GM19395 (cell line): ENCODE measurements around the gene EIF4H.
"Not testable (repeated sequence)": the region's sequence is repeated elsewhere in the genome, so short reads cannot be mapped to it uniquely, and the experiment has no call there.

Experiments
- ATAC-seq: cut with Tn5 transposase; IDR thresholded peaks from one replicate; pipeline ENCODE4 v1.9.1; 2021; ENCODE audit warnings: mild to moderate bottlenecking, moderate library complexity; ENCODE audit not compliant: unreplicated experiment

EIF4H gene

DNA sequence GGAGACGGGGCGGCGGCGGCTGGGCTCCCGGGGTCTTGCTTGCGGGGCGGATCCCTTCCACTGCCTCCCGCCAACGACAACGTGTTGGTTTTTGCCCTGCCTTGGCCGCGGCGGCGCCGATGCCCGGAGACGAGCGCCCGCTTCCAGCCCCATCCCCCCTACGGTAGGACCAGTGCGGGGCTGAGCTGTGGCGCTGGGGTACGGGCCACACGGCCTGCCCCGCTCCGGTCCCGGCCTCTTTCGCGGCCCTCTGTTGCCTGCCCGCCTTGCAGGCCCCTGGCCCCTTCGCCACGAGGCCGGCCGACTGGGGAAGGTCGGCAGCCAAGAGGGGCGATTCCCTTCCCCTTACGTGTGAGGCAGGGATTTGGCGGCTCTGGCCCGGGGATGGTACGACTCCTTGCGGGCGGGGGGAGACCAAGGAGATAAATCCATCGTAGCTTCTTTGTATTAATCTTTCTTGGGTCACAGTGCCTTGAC, 488 bp downstream of the EIF4H start:
- ATAC-seq = peak; percentile 34

DNA sequence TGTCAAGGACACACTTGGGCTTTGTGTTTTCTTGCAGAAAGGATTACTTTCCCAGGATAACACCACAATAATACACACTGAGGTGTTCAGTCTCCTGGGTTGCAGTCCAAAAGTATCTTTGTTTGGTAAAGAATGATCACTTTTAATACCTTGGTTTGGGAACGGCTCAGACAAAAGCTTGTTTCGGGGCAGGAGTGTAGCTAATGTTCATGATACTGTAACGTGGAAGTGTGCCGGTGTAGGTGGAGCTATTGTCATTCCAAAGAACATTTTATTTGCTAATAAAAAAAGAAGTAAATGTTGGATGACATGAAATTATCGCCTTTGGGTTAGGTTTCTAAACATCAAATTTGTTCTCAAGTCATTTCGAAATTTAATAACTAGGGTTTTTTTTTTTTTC, 1.2 kb downstream of the EIF4H start:
- no peak for ATAC-seq

DNA sequence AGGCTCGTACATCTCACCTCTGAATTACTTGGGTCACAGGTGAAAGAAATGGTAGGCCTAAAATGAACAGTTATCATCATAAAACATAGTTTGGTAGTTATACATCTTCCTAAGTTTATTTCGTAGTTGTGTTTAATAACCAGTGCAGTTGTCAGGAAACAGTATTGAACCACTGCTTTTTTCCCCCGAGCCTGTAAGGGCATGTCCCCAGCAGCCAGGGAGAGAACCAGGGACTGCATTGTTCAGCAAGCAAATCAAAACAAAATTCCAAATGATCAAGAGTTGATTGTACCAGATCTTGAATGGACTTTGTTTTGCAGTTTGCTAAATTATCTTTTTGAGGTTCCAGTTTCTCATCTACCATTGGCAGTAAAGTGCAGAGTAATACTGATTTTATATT, 2.4 kb downstream of the EIF4H start:
- no peak for ATAC-seq

DNA sequence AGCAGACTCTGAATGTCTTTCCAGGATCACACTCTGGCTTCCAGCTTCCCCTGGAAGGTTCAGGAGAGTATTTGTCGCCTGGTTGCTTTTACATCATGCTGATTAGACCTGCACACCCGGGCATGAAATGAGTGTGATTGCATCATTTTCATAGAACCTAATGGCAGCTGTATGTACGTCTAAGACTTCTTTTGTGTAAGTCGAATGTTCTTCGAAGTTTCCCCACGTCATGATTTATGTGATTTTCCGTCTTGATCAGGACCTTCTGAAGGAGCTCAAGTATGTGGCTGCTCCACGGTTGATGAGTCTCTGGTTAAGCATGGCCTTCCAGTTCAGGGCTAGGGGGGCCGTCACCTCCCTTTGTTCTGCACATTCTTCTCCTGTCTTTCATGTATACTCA, 4.5 kb downstream of the EIF4H start:
- no peak for ATAC-seq

DNA sequence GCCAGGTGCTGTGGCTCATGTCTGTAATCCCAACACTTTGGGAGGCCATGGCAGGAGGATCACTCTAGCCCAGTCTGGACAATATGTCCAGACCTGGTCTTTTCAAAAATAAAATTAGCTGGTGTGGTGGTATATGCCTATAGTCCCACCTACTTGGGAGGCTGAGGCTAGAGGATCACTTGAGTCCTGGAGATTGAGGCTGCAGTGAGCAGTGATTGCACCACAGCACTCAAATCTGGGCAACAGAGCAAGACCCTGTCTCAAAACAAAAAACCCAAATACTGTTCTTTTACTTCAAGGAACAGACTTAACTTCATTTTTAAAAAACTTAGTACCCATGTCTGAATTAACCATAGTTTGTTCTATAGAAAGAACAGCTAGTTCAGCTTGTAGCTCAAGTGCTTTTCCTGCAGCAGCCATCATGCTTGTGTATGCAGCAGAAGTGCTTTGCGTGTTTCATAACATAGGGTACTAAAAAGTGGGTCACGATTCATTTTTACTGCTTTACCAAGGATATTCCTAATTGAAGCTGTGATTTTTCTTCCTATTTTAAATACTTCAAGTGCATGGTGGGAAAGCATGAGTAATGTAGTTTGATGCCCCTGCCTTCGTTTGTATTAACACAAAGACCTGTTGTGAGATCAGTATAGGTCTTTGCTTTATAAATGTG, 5.9 kb downstream of the EIF4H start:
- no peak for ATAC-seq

DNA sequence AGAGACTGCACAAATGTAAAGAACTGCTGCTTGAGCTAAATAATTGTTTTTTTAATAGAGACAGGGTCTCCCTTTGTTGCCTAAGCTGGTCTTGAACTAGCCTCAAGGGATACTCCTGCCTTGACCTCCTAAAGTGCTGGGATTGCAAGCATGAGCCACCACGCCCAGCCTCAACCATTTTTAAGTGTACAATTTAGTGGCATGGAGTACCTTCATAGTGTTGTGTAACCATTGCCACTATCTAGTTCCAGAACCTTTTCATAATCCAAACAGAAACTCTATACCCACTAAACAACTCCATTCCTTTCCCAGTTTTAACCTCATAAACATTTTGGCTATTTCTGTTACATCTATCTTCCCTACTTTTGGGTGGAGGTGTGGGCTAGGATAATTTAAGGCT, 6.7 kb downstream of the EIF4H start:
- no peak for ATAC-seq

DNA sequence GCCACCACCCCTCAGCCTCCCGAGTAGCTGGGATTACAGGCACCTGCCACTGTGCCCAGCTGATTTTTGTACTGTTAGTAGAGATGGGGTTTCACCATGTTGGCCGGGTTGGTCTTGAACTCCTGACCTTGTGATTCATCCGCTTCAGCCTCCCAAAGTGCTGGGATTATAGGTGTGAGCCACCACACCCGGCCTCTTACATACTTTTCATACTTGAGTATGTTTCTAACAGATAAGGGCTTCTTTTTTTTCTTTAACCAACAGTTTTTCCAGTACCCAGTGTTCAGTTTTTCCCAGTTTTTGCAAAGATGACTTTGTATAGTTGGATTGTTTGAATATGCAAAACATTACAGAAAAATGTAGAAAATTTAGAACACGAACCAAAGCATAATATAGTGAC, 7.7 kb downstream of the EIF4H start:
- no peak for ATAC-seq

DNA sequence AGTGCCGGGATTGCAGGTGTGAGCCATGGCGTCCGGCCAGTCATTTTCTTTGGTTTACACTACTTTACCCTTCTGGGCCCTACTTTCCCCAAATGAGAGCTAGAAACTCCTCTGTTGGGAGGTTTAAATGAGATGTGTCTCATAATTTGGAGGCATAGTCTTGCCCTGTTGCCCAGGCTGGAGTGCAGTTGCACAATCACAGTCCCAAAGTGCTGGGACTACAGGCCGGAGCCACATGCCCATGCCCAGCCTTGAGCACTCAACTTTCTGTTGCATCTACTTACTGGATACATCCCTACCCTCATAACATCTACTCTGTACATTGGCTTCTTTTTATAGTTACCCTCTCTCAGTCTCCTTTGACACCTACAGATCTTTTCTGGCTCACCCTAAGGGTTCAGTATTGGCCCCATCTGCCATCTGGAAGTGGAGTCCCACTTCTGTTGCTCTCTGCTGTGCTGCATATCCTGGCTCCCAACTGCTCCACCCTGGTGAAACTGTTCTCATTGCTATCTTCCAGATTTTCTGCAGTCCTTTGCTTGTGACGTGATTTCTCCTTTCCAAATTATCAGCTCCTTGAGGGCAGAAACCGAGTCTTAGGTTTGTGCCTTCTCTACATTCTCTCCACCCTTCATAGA, 8.4 kb downstream of the EIF4H start:
- no peak for ATAC-seq

DNA sequence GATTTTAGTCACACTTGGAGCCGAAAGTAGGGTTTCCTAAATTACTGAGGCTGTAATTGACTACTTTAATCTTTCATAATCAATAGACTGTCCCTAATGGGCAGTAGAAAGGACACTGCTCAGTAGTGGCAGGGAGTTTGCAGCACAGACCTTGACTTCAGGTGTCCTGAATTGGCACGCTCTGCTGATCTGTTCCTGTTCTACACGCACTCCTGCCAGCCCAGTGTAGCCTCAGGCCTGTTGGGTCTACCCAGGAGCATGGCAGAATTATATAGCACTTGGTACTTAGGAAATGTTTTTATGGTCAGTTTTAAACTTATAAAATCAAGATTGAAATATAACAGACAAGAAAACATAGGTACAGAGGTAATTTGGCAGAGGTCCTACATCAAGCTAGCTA, 9.0 kb downstream of the EIF4H start:
- ATAC-seq = no peak

DNA sequence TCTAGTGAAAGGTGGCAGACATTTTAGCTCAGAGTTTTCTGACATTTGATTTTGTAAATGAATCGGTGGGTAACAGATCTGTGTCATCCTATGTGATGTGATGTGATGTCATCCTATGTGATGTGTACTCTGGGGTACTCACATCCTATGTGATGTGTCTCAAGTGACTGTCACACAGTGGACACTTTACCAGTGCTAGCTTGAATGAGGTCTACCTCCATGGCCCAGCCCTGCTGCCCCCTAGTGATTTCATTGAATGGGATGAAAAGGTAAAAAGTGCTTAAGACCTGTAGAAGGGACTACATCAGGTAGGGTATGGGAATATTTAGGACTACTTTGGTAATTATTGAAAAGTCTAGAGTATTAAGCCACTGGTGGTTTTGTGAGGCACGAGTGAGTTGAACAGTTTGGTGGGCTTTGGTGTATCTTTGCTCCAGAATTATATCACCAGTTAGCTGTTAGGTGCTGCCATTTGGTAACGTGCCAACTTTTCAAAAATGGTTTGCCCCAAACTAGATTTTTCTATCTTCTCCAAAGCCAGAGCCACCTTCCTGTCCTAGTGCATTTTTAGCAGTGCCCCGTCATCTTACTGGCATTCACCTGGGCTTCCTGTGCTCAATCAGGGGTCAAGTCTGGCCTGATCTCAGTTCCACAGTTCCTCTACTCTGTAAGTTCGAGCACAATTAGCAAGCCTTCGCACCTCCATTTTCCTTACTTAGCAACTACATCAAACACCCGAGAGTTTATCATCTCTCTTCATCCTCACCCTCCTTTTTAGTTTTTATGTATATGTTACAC, 9.7 kb downstream of the EIF4H start:
- no peak for ATAC-seq

DNA sequence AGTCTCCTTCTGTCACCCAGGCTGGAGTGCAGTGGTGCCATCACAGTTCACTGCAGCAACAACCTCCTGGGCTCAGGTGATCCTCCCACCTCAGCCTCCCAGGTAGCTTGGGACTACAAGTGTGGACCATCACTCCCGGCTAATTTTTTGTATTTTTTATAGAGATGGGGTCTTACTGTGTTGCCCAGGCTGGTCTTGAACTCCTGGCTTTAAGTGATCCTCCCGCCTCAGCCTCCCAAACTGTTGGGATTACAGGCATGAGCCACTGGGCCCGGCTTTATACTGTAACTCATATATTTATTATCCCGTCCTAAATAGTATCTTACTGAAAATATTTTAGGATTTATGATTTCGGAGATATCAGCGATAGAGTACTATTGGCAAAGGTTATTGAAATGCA, 10.9 kb downstream of the EIF4H start:
- no peak for ATAC-seq

DNA sequence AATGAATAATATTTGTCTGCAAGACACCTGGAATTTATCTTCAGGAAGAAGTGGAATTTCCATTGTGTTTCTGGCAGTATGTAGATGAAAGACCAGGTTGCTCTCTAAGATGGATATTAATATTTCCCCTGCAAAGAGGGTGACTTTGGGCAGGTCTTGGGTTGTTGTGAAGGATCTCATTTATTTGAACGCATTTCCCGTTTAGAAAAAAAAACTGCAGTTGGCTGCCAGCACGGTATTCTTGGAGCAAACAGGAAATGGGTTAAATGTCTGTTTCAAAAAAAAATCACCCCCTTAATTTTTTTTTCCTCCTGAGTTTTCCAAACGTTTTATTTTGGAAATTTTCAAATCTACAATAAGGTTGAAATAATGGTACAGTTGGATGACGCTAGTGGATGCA, 11.5 kb downstream of the EIF4H start:
- ATAC-seq = no peak

DNA sequence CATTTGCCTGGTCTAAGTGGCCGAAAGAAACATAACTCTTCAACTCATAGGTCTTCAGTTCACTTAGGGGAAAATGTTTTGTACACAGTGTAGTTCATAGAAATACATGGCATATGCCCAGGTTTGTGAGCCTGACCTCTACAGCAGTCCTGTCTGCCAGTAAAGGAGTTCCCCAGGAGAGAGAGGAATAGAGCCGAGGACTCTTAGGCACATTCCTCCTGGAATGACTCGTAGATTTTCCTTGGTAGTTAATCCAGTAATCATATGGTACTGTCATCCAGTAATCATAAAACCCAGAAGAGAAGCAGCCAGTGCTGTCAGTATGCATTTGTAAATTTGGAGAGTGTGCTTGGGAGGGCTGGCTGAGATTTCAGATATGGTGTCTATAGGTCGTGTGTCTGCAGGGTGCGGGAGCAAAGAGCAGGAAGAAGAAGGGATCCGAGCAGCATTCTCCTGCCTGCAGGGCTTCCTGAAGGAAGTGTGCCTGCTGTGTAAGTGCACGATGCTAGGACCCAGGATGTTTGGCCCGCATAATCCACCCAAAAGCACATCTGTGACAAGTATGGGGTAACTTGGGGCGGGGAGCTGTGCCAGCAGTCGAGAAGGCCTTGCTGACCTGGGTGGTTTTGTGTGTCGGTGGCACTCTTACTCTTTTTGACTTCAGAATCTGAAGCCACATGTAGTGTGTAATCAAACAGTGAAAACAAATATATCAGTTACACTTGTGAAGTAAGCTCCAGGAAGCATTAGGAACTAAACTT, 13.9 kb downstream of the EIF4H start:
- no peak for ATAC-seq

DNA sequence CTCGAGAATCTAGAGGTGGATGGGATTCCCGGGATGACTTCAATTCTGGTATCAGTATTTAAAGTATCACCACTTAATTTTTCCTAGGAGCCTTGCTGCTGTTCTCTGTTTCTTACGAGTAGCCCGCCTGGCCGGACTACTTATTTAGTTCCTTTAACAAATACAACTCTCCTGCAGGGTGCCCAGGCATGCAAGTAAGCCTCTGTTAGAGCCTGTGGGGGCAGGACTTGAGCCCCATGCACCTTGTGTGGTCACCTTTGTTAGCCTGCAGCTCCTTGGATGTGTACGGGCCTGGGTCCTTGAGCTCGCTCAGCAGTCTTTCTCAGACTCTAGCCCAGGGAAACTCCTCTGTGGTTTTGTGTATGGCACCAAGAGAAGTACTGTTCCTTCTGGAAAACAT, 16.1 kb downstream of the EIF4H start:
- no peak for ATAC-seq

DNA sequence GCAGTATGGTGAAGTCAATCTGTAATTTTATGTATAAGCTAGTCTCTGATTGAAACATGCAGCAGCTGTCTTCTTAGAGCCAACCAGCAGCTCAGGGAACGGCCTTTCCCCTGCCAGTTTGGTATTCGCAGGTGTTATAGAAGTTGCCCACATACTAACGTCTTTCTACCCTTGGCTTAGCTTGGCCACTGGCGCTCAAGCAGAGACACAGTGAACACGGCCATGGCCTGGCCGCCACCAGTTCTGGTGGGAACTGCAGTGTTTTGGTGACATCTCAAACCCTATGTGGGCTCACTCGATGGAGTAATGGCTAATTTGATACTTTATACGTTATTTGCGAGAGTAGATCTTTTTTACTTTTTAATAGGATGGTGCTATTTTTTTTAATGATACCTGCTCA, 17.1 kb downstream of the EIF4H start:
- ATAC-seq = no peak

DNA sequence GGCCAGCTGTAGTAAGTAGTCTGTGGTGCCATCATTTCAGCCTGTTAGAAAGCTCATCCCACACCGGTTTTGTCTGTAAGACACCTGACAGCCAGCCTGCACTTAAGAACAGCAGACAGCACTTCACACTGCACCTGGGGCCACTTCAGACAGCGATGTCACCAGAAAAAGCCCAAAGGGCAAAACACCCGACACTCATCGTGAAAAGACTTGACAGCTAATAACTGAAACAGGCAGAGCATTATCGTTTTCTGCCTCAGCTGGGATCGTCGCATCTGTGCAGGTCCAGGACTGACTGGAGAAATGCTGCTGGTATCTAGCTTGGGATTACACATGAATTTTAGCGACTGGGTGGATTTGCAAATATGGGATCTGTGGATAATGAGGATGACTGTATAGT, 18.9 kb downstream of the EIF4H start:
- ATAC-seq = no peak

DNA sequence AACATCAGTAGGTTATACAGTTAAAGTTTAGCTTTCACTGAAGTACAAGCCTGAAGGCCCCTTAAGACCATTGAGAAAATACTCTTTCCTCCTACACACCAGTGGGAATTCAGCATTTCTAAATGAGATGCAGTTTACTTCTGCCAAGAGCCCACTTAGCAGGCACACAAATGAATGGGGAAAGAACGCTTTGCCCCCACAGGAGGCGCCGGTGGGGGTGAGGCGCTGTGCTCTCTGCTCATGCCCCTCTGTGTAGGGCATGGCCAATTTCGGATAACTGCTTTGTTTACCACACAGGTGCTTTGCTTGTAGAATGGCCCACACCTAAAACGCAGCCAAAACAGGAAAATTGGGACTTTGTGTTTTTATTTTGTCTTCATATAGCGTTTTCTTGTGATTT, 19.8 kb downstream of the EIF4H start:
- no peak for ATAC-seq

DNA sequence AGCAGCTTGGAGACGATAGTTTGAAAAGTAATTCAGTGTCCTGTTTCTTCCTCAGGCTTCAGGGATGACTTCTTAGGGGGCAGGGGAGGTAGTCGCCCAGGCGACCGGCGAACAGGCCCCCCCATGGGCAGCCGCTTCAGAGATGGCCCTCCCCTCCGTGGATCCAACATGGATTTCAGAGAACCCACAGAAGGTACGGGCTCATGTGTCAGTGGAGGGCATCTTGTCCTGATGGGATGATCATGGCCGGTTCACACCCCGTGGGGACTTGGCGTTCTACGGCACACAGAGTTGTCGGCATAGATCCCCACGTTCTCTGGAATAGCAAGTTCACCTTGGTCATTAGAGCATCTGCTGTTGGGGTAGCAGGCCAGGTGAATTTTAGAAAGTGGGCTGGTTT, 20.5 kb downstream of the EIF4H start:
- ATAC-seq = no peak

DNA sequence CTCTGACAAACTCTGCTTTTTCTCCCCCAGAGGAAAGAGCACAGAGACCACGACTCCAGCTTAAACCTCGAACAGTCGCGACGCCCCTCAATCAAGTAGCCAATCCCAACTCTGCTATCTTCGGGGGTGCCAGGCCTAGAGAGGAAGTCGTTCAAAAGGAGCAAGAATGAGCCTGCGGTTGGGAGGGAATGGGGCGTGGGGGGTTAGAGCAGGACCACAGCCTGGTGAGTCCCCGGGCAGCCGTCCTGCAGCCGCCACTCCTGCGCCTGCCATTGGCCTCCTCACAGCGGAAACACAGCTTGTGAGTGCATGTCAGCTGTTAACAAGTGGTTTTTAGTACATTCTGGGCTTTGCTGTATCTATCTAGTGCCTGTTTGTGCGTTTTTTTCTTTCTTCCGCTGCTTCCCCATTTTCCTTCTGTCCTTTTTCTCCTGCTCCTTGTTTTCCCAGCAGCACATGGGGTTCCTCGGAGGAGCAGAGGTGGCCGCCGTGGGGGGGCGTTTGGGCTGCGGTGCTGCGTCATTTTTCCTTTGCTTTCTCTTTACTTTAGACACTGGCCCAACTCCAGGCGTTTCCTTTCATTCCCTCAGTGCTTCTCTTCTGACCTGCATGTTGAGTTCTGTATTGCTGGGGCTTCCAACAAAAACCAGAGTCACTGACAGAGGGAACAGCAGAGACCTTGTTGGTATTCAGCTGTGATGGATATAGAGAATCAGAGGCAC, 21.1 kb downstream of the EIF4H start:
- not testable (repeated sequence) for ATAC-seq

DNA sequence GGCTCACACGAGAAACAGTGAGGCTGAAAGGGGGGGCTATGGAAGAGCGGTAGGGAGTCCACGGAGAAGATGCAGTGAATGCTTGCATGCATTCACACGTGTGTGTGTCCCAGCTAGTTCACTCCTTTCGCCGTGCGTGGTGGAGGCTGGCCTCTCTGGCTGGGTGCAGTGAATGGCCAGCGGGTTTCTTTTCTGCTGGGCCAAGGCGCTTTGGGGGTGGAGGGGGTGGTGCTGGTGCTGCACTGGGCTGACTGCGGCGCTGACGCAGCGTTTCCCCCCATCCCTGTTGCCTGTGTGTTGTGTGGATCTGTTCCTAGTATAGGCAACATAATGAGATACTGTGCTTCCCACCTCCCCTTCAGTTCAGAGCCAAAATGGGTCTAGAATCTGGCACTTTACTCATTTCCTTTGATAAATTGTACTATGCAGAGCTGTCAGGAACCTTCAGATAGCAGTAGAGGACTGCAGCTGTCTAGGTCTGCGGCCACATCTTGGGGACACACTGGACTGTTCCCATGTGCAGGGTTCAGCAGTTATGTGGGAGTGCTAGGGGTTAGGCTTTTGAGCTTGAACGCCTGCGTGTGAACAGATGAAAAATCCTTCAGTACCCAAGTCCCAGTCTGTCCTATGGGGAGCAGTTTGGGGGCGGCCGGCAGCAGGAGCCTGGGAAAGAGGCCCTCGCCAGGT, 22.0 kb downstream of the EIF4H start:
- not testable (repeated sequence) for ATAC-seq
